HG03135 (cell line): ENCODE results near the gene AVPR1A.
"Not testable (repeated sequence)": the region's sequence is repeated elsewhere in the genome, so short reads cannot be mapped to it uniquely, and the experiment has no call there.

ENCODE experiments used
- ATAC-seq: cut with Tn5 transposase; IDR thresholded peaks from one replicate; pipeline ENCODE4 v1.9.1; 2021; ENCODE audit warnings: mild to moderate bottlenecking, moderate library complexity; ENCODE audit not compliant: unreplicated experiment

Gene AVPR1A

DNA sequence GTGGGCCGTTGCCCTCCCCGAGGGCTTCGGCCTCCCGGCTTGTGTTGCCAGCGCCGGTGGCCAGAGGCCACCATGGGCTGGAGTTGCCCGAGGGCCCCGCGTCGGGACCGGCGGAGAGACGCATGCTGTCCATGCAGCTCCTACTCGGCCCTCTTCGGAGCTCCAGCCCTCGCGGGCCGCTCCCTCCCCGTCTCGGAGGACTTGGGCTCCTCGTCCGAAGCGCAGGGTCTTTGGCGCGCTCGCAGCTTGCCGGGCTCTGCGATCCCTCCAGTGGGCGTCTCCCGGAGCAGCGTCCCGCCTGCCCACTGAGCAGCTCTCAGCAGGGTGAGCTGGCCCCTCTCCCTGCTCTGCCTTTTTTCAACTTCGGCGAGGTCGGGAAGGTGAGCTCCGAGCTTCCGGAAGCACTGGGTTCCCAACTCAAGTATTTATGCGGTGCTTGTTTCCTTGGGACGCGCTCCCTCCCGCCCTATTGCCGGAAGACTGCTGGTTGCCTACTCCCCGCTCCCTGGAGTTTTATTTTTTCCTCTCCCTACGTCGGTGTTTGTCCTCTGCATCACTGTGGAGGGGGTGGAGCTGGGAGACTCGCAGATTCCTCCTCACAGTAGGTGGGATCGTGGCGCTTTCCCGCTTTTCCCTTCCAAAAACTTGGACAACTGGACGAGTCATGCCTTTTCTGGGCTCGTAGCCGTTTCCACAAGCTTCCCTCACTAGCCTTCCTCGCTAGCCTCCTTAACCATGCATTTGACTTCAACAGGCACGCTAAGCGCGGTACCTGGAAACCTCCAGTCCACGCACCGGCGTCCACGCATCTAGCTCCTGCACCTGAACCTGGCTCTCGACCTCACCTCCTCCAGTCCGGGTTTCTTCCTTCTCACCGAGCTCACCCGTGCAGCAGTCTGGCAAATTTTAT lies at the start of gene AVPR1A:
Gene AVPR1A (minus strand): TSS at position 489 of the 910 bp plus-strand sequence. CDS start 365 bp downstream, at position 124.
- no peak for ATAC-seq

- ATAC-seq, result no peak
Measured at GRCh38 chr12:63196168-63196567, 45.2 kb upstream of the AVPR1A start.

DNA sequence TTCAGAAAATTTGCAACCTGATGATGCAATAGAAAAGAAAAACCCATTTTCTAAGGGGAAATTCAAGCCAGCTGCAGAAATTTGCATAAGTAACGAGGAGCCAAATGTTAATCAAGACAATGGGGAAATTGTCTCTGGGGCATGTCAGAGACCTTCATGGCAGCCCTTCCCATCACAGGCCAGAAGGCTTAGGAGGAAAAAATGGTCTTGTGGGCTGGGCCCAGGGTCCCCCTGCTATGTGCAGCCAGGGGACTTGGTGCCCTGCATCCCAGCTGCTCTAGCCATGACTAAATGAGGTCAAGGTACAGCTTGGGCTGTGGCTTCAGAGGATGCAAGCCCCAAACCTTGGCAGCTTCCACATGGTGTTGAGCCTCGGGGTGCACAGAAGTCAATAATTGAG lies 28.2 kb upstream of the AVPR1A start:
- ATAC-seq, result no peak

DNA sequence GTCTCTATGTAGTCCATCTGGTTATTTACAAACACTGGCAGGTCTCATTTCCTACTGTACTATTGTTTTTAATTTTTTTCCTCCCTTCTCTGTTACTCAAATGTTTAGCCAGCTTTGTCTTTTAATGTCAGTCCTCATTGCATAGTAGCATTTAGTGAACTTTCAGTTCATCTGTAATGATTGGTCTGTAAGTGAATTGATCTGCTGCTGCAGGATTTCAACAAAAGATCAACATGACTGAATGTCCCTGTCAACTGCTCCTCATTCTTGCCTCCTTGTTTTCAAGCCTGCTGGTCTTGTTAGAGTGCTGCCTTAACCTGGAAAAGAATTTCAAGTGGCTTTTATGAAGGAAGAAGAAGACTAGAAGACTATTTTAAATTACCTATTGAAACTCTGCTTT lies 19.3 kb upstream of the AVPR1A start:
- ATAC-seq, result no peak

DNA sequence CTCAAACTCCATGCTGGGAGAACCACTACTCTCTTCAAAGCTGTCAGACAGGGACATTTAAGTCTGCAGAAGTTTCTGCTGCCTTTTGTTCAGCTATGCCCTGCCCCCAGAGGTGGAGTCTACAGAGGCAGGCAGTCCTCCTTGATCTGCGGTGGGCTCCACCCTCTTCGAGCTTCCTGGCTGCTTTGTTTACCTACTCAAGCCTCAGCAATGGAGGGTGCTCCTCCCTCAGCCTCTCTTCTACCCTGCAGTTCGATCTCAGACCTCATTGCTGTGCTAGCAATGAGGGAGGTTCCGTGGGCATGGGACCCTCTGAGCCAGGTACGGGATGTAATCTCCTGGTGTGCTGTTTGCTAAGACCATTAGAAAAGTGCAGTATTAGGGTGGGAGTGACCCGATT lies 16.7 kb upstream of the AVPR1A start:
- ATAC-seq, result not testable (repeated sequence)

DNA sequence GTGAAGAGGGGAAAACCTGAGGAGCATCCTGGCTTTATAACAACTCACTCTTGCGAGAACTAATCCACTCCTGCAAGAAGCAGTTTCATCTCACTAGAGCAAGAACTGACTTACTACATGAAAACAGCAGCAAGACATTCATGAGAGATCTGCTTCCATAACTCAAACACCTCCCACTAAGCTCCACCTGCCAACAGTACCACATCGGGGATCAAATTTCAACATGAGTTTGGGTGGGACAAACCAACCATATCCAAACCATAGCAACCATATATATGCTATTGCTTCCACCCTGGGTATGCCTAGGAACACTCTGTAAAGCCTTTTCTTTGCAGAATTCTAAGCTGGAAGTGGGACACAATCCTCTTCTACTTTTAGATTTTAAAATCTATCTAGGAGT lies 13.9 kb upstream of the AVPR1A start:
- ATAC-seq, result no peak

- no peak for ATAC-seq
Measured at GRCh38 chr12:63163541-63163940, 12.5 kb upstream of the AVPR1A start.

DNA sequence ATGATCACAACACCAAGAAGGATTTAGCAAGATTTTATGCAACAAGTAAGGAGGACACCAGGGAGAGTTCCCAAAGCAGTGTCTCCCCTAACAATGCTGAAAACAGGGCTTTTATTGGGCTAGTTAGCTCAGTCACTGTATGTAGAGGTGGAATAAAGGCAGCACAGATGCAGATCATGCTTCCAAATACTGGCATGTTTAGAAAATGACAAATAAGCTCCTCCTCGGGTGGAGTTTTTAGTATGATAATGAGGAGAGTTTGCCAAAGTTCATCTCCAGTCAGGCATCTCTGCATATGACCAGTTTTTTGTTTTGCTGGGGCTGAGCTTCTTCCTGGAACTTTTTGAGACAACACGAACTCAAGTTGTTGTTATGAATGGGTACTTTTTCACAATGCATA lies 4.4 kb upstream of the AVPR1A start:
- ATAC-seq, result no peak

DNA sequence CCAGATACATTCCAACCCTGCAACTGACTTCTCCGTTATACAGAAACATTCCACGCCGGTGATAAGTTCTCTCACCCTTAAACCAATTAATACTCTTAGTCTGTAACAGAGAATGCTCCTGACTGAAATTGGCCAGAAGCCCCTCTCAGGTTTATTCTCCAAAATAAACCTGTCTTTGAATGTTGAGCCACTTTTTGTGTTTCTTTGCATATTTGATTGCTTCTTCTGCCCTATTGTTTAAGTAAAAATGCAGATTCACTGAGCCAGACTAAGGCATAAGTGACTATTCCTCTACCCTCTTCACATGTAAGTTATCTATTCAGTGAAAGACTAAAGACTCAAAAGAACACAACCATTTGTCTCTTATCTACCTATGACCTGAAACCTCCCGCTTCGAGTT lies 3.6 kb upstream of the AVPR1A start:
- no peak for ATAC-seq

DNA sequence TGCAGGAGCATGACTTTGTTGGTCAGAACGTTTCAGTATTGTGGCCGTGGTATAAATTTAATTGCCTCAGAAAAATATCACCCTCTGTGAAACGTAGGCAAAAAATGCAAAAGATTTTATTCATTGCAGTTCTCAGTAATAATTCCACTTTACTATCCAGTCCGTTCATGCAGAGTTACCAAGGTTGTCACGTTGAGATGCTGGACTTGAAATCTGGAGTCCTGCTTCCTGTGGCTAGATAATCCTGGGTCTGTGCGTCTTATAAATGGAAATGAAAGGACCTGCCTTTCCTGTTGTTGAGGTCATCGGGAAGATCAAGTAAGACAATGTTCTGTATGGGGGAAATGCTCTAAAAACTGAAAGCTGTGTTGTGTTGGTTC lies 1.3 kb upstream of the AVPR1A start:
- no peak for ATAC-seq

DNA sequence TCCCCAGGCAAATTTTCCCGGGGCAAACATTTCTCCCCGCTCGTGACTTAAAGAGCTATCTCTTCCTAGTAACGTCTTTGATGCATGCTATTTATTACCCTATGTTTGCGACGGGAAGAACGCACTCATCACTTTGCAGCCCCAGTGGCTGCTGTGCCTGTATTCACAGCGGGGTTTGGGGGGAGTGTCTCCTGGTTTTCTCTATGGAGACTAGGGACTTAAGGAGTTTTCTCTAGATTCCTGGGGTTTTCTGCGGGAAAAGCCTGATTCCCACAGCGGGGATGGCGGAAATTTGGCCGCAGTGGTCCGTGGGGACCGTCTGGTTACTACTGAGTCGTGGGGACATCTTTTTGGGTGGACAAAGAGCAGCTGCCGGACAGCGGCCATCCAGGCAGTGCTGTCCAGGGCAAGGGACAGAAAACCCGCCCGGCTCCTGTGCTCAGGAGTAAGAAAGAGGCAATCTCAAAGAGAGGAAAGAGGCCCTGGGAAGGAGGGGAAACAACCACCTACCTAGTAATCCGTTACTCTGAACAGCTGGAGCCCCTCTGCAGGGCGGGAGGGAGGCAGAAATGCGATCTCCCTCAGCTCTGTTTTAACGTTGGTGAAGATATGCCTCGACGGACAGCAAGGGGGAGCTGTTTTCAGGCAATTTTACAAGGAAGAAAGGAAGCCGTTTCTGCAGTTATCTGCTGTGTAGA lies 771 bp upstream of the AVPR1A start:
- ATAC-seq, result peak; percentile 60

- no peak for ATAC-seq
Measured at GRCh38 chr12:63149909-63150712, 890 bp downstream of the AVPR1A start.

DNA sequence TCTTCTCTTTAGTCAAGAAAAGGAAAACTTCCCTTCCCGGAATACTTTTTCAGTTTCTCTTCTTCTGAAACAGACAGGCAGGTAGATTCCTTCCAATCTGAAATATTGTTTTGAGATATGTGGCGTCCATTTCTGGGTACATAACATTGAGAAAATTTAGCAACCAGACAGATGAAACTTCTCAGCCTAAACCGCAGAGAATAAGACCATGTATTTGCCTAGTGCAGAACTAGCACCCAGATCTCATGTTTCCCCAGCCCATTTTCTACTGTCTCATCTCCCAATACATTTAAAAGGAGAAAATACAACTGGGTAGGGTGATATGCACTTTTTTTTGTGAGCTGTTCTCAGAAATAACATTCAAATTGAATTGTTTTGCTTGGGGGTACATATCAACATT lies 6.4 kb downstream of the AVPR1A start:
- ATAC-seq, result no peak

DNA sequence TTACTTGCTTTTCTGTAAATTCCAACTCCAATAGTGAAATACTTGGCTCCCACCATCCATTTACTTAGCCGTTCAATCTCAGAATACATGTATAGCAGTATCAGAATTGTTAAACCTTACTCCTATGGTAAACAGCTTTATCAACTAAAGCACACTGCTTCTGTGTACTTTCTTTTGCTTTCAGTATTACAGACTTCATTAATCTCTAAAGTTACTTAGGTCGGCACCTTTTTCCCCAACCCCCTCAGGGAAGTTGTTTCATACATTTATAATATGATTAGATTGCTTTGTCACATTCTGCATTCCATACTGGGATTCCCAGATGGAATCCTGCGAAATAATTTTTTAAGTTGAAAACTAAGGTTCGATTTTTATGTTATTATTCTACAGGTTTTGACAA lies 12.5 kb downstream of the AVPR1A start:
- ATAC-seq, result no peak

- ATAC-seq, result no peak
Measured at GRCh38 chr12:63133981-63134380, 17.0 kb downstream of the AVPR1A start.

GRCh38 chr12:63132201-63132600 lies 18.8 kb downstream of the AVPR1A start:
- no peak for ATAC-seq

DNA sequence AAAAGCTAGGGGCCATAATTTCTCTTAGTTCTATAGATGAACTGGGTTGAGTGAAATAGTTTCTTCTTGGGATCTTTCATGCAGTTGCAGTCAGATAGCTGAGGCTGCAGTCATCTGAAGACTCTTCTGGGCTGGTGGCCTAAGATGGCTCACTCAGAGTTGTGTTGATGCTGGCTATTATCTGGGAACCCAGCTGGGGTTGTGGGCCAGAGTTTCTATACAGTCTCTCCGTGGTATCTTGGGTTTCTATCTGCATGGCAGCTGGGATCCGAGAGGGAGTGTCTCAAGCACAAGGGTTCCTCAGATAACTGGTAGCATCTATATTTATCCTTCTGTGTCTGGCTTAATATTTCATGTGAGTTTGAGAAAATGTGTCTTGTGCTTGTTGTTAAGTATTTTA lies 21.1 kb downstream of the AVPR1A start:
- ATAC-seq, result no peak

DNA sequence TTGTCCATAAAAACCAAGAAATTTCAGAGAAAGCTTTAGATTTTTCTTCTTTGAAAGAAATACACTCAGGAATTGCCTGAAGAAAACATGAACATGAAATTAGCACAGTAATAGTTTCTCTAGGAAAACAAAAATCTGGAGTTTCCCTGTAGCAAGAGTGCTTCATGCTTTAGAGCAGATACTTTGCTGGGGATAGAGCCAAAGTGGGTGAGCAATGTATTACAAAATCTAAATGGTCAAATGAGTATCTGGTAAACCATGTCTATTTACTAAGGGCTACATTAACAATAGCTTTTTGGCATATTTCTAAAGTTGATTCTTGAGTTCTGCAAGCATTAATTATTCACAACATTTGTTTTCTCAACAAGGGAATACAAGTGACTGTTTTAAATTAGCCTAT lies 26.2 kb downstream of the AVPR1A start:
- ATAC-seq, result no peak

DNA sequence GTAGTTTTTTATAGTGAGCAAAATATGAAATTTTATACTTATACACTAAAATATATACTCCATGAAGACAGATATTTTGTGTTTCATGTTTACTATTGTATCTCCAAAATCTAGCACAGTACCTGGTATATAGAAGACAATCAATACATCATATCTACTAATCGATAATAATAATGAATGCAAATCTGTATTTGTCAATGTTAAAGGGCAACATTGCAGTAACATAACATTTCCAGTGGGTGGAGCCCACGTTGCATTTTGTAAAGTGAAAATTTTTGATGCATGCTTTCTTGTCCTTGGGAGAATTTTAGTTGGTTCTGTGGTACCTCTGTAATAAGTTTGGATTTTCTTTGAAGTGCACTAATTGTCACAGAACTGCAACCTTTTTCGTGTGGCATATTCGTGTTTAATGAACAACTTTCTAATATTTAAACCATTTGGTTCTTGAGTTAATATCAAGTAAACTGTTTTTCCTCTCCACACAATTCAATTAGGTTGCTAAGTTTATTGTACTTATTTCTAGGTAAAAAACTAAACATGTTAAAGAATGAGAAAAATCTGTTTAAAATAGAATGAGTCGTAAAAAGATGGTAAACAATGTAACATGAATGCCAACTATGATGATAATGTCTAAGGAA lies 47.4 kb downstream of the AVPR1A start:
- ATAC-seq, result no peak

DNA sequence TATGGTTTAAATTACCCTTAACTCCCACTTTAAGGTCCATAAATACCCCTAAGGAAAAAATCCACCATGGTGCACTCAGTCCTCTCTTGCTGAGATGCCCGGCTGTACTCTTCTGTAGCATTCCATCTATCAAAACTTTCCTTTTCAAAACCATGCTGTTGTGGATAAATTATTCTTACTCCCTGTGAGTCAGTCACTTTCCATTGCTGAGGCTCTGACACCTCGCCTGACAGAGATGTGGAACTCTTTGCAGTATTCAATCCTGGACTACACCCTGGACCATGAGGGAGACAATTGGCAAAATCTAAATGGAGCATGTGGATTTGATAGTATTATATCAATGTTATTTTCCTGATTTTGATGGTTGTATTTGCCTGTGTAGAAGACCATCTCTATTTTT lies 49.1 kb downstream of the AVPR1A start:
- no peak for ATAC-seq

DNA sequence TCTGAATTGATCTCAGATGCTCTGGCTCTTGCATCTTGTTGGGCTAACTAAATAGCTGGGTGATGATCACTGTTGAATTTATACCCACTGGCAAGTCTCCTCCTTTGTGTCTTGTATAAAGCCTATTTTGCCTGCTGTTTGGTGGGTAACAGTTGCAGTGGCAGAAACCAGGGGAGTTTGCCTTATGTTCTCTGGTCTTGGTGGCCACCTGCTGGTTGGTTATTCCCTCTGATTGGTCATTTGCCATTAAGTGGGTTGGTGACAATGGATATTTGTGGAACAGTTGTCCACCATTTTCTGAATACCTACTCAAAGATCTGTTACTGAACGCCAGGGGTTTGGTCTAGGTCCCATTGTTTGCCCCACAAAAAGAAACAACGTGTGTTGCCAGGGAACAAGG lies 52.1 kb downstream of the AVPR1A start:
- no peak for ATAC-seq
